CD4-positive, alpha-beta T cell treated with Interleukin-12 subunit alpha and Interleukin-12 subunit beta, for 1 hour (primary cell): ENCODE measurements around the gene DCTPP1.
A peak's percentile ranks its signal among the peaks of the same experiment; 100 is the strongest.

Experiments used
- DNase-seq: peaks from one replicate; pipeline ENCODE4 v3.0.0-alpha.2; 2020

The DCTPP1 gene

GRCh38 chr16:30446203-30446595, 16.4 kb upstream of the DCTPP1 start:
- no peak for DNase-seq

GRCh38 chr16:30445408-30446202, 15.8 kb upstream of the DCTPP1 start, which contains the start of gene SEPHS2:
Gene SEPHS2 (minus strand): TSS chr16:30445874. CDS start chr16:30445727, 147 bp downstream.
- DNase-seq, result peak; percentile 96

GRCh38 chr16:30445149-30445407, 15.2 kb upstream of the DCTPP1 start:
- no peak for DNase-seq

GRCh38 chr16:30444231-30445148, 14.7 kb upstream of the DCTPP1 start:
- no peak for DNase-seq

GRCh38 chr16:30443631-30444030, 13.8 kb upstream of the DCTPP1 start:
- no peak for DNase-seq

- DNase-seq, result no peak
Observed at GRCh38 chr16:30439720-30440348, 10.0 kb upstream of the DCTPP1 start.

- no peak for DNase-seq
Observed at GRCh38 chr16:30438835-30439234, 9.0 kb upstream of the DCTPP1 start.

GRCh38 chr16:30437511-30438046, 7.7 kb upstream of the DCTPP1 start:
- no peak for DNase-seq

GRCh38 chr16:30434852-30435251, 5.0 kb upstream of the DCTPP1 start:
- no peak for DNase-seq

- no peak for DNase-seq
Observed at GRCh38 chr16:30430428-30430970, 669 bp upstream of the DCTPP1 start.

GRCh38 chr16:30429418-30429677, 482 bp downstream of the DCTPP1 start:
- no peak for DNase-seq

GRCh38 chr16:30428055-30428454, 1.8 kb downstream of the DCTPP1 start:
- no peak for DNase-seq

- no peak for DNase-seq
Observed at GRCh38 chr16:30421010-30421409, 8.8 kb downstream of the DCTPP1 start.

- no peak for DNase-seq
Observed at GRCh38 chr16:30418350-30419181, 11.3 kb downstream of the DCTPP1 start.

GRCh38 chr16:30417529-30418349, 12.1 kb downstream of the DCTPP1 start:
- DNase-seq, result peak; percentile 92

GRCh38 chr16:30416624-30417528, 13.0 kb downstream of the DCTPP1 start:
- no peak for DNase-seq

GRCh38 chr16:30416047-30416603, 13.7 kb downstream of the DCTPP1 start:
- DNase-seq, result no peak

- no peak for DNase-seq
Observed at GRCh38 chr16:30414159-30414558, 15.7 kb downstream of the DCTPP1 start.

- no peak for DNase-seq
Observed at GRCh38 chr16:30413112-30413806, 16.6 kb downstream of the DCTPP1 start.
